GM19193 (cell line): Measurements from ENCODE around the gene STPG3.

Experiments
- POLR2A ChIP-seq: IDR thresholded peaks from 4 replicates; pipeline ENCODE4 v1.6.1; 2011; ENCODE audit not compliant: insufficient read depth, insufficient read length; ENCODE audit errors: extremely low read depth

The STPG3 gene

DNA sequence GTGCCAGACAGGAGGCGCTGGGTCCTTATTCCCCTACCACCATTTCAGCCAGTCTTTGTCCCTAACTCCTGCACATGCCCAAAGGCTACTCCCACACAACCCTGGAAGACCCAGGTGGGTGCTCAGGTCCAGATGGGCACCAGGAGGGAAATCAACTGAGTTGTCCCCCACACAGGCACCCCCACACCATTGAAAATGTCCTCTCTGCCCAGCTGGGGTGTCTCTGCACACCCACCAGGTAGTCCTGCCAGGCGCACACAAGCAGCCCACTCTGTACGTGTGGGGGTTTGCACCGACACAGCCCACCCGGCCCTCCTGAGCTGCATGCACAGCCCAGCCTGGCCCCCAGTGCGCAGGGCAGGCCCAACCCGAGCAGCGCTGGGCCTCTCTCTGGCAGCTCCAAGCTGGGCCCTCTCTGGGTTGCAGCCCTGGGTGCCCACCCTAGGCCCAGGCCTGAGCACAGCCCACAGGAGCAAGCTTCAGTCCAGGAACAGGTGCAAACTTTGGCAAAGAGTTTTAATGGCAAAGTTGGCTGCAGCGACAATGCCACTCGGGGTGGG lies 31.2 kb upstream of the STPG3 start:
- no peak for TF ChIP-seq POLR2A

DNA sequence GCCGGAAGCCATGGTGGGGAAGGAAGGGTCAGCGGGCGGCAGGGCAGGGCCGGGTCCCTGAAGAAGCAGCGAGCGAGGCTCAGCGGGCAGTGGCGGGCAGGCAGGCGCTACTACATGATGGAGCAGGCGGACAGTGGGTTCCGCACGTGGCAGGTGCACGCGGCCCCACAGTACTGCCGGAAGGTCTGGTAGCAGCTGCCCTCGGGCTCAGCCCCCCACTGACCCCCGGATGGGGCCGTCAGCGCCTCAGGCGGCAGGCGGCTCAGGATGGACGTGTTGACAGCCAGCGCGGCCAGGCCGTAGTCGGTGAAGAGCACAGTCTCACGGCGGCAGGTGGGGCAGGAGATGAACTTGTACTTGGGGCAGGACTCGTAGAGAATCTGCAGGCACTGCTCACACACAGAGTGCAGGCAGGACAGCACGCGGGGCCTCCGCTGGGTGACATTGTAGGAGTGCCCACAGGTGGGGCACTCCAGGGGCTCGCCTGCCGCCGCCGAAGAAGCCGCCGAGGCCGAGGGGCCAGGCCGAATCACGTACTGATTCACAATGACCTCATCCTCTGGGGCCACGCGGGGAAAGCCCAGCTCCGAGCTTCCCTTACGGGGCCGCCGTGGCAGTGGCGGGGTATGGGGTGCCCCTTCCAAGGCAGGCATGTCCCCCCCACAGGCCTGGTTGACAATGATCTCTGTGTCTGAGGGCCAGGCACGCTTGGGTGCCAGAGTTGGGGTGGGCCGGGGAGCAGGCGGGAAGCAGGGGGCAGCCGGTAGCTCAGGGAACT lies 30.6 kb upstream of the STPG3 start:
- no peak for TF ChIP-seq POLR2A

DNA sequence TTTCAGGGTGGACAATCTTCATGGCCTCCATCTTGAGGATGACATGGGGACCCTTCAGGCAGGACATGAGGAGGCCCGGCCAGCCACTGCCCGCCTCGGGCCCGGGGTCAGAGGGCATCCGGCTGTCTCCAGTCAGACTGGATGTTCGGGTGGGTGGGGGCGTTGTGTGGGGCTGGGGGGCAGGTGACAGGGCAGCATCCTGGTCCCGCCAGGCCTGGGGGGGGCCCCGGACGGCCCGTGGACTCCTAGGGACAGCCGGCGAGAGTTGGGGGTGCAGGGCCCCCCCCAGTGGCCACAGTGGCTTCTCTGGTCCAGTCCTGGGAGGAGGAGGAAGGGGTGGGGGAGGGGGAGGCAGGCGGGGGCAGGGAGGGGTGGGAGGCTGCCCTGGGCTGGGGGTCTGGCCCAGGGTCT lies 30.0 kb upstream of the STPG3 start:
- TF ChIP-seq POLR2A: no peak

DNA sequence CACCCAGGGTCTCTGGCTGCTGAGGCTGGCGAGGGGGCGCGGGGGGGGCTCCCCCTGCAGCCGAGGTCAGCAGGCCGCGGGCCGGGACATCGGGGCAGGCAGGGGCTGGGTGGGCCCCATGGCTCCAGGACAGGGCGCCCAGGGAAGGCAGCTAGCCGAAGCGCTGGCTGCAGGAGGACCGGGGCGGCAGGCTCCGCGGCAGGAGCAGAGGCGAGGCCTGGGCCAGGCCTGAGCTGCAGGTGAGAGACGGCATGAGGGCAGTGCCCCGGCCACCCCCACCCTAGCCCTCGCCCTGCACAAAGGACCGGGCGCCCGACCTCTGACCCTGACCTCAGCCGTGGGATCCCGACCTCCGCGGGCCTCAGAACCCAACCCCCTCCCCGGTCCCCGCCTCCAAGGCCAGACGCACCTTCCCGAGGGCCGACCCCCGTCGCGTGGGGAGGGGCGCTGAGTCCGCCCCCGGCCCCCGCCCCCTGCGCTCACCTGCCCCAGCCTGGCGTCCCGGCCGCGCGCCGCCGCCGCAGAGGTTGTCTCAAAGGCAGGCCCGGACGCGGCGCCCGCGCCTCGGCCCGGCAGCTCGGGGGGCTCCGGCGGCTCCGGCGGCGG lies 29.5 kb upstream of the STPG3 start:
- TF ChIP-seq POLR2A: no peak

DNA sequence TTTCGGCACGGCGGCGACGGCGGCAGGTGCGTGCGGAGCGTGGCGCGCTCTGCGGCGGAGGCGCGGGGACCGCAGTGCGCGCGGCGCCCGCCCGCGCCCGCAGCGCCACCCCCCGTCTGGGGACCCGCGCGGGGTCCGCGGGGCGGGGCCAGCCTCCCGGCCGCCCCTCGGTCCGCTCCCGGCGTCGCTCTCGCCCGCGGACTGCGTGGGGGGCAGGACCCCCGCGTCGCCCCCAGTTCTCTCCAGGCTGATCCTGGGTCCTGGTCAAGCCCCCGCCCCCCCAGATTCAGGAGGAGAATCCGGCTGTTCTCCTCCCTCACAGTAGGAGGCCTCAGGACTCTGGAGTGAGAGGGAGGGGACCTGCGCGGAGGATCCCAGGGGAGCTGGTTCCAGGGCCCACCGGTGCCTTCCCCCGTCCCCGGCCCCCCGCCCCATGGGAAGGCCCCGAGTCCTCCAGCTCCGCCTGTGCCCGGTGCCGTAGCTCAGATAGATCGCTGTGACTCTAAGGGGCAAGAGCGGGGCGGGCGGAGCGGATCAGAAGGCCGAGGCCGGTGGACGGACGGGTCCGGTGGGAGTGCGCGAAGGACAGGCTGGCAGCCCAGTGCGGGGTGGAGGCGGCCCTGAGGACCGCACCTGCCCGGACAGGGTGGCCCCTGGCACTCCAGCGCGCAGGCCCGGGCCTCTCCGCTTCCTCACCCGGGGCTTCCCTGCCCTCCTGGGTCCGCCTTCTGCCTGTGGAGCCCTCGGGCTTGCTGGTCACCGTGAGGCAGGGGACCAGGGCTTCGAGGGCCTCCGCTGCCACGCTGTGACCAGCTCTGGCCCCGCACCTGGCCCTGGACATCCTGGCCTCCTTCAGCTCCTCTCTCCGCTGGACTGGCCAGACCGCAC lies 28.7 kb upstream of the STPG3 start, which contains the start of gene RNF208:
RNF208 (minus strand) TSS at position 51 of the 888 bp plus-strand sequence. CDS start 1,028 bp downstream, outside the sequence.
- TF ChIP-seq POLR2A: no peak

DNA sequence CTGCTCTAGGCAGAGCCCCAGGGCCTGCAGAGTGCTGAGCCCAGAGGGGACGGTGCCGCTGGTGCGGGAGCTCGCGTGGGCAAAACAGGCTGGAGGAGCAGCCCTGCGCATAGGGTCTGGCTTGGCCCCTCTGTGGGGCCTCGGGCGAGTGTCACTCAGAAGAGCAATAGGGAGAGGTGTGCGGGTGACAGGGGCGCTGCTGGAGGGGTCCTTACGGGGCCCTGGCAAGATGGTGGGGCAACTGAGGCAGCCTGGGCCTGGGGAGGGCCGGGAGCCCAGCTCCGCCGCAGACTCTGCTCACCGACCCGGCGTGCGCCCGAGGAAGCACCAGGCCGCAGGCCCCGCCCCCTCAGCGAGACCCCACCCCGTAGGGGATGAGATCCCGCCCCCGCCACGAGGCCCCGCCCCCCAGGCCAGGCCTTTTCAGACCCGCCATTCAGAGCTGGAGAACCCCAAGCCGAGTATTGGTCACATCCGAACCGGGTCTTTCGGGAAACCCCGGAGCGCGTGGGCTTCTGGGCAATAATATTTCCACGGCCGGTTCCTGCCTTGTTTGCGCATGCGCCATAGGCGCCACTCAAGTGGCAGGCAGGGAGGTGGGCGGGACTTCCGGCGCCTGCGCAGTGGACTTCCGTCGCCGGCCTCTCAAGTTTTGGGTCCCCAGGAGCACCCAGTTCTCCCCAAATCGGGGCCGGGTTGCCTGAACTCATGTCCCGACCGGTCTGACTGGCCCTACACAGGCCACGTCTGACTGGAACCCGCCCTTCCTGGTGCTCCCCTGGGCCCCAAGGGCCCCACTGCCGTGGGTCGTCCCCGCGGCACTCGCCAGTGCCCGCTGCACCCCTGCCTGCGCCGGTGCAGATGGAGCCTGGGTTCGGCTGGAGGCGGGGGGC lies 27.8 kb upstream of the STPG3 start:
- peak; percentile 83 for TF ChIP-seq POLR2A

DNA sequence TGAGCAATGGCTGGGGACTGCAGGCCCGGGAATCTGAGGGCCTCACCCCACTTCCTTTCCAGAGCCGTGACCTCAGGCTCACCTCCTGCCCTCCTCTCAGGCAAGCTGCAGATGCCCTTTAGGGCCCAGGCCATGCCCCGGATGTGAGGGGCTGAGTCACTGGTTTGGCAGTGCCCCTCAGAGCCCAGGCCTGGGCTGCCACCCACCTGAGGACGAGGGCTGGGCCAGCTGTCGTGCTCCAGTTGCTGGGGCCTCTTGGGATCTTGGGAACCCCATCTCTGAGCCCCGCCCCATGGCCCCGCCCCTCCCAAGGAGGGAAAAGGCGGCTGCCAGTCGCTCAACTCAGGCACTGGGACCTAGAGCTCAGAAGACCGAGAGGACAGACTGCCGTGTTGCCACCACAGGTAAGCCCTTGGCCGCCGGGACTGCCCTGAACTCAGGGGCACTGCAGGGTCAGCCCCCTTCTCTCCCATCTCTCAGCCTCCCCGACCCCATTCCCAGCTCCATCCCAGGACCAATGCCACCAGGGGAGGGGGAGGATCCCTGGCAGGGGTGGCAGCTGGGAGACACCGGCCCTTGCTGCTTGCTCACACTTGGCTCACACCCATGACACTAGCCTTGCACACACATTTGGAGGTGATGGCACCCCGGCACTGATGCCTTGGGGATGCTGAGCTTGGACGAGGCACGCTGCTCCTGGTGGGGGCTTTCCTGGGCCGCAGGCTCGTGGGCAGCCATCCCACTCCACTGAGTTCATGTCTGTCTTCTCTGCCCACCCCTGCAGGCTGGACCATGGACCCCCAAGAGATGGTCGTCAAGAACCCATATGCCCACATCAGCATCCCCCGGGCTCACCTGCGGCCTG lies 26.0 kb upstream of the STPG3 start, which contains the start of gene CYSRT1:
CYSRT1 (plus strand) TSS at position 345 of the 865 bp plus-strand sequence; CDS start at position 793, 448 bp downstream.
- TF ChIP-seq POLR2A: no peak

DNA sequence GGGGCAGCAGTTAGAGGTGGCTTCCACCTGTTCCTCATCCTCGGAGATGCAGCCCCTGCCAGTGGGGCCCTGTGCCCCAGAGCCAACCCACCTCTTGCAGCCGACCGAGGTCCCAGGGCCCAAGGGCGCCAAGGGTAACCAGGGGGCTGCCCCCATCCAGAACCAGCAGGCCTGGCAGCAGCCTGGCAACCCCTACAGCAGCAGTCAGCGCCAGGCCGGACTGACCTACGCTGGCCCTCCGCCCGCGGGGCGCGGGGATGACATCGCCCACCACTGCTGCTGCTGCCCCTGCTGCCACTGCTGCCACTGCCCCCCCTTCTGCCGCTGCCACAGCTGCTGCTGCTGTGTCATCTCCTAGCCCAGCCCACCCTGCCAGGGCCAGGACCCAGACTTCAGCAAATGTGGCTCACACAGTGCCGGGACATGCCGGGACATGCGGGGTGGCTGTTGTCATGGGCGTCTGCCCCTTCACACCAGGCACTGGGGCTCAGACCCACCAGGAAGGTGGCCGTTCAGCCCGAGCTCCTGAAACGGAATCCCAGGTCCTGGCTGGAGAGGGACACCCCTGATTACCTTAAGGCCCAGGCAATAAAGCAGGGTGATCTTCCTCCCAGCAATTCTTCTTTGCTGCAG lies 25.3 kb upstream of the STPG3 start:
- no peak for TF ChIP-seq POLR2A

DNA sequence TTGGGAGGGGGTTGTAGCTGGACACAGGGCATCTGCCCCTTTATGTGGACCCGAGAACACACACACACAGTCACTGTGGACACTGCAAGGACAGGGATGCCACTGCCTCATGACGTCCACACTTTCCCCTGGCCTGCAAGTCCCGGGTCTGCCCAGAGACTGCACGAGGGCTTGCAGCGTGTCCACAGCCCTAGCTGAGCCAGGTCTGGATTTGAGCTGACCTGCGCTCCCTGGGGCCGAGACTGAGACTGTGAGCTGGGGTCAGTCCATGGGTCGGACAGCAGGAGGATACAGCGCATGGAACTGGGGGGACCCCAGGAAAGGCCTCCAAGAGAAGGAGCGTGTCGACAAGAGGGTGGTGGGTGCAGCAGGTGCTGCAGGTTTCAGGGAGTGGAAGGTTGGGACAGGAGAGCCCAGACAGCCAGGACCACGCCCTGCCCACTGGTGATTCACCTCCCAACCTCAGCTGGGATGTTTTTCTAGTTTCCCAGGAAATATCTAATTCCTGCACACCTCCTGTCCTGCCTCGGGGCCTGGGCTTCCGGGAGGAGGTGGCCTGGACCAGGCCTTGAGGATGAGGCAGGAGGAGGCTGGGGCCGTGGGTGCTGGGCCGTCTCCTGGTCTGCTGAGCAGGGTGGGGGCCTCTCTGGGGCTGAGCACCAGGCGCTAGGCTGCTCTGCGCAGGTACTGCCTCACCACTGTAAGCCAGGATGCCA lies 24.6 kb upstream of the STPG3 start:
- TF ChIP-seq POLR2A: no peak

DNA sequence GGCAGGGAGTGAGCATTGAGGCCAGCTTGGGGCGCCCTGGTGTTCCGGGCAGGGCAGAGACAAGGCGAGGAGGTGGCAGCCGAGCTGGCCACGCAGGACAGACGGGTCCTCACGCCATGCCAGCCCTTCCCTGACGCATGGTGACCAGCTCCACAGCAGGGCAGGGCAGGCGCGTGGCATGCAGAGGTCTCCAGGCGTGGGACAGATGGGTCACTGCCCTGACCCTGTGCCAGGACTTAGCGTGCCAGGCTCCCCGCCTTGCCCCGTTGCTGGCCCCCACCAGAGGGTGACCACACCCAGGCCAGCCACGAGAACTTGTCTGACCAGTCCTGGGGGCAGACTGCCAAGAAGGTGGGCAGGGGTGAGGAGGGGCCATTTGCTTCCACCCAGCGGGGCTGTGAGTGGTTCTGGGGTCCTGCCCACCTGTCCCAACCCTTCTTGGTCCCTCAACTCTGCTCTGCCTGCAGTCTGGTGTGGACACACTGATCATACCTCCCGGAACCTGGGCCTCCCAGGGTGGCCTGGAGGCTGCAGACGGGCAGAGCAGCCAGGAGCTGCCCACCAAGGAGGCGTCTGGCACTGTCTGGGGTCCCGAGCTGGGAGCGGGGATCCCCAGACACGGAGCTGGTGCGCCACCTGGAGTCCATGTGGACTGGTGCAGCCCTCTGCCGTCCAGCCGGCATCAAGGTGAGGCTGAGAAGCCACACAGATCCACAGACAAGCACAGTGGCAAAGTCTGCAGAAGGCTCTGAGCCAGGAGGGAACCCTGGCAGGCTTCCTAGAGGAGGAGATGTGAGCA lies 23.8 kb upstream of the STPG3 start, which contains the start of gene RNF224:
RNF224 (plus strand) TSS at position 449 of the 799 bp plus-strand sequence. CDS start 834 bp downstream, outside the sequence.
- no peak for TF ChIP-seq POLR2A
